HG03457 (cell line): Measurements from ENCODE around the gene ZNF423.

Experiments used
- ATAC-seq: cut with Tn5 transposase; IDR thresholded peaks from one replicate; pipeline ENCODE4 v1.9.1; 2021; ENCODE audit warnings: moderate number of reproducible peaks; ENCODE audit not compliant: unreplicated experiment

ZNF423 gene

GRCh38 chr16:49454426-49455180 is 401.3 kb downstream of the ZNF423 start:
- ATAC-seq, result no peak

GRCh38 chr16:49453983-49454382 is 401.9 kb downstream of the ZNF423 start:
- ATAC-seq, result no peak

- ATAC-seq, result no peak
Measured at GRCh38 chr16:49453021-49453420, 402.9 kb downstream of the ZNF423 start.

- no peak for ATAC-seq
Measured at GRCh38 chr16:49452578-49452977, 403.3 kb downstream of the ZNF423 start.

GRCh38 chr16:49452108-49452507 is 403.8 kb downstream of the ZNF423 start:
- no peak for ATAC-seq

- no peak for ATAC-seq
Measured at GRCh38 chr16:49446805-49447204, 409.1 kb downstream of the ZNF423 start.

GRCh38 chr16:49443576-49443975 is 412.3 kb downstream of the ZNF423 start:
- ATAC-seq, result no peak

- ATAC-seq, result no peak
Measured at GRCh38 chr16:49442805-49443204, 413.1 kb downstream of the ZNF423 start.

- ATAC-seq, result peak; percentile 98
Measured at GRCh38 chr16:49441366-49441780, 414.5 kb downstream of the ZNF423 start.

- ATAC-seq, result no peak
Measured at GRCh38 chr16:49440156-49441065, 415.5 kb downstream of the ZNF423 start.

- ATAC-seq, result no peak
Measured at GRCh38 chr16:49439676-49440075, 416.2 kb downstream of the ZNF423 start.

- ATAC-seq, result no peak
Measured at GRCh38 chr16:49439050-49439449, 416.9 kb downstream of the ZNF423 start.
